ENCODE data around the gene WIPF2. TPM values are rescaled to one million over a fixed set of nuclear protein-coding genes. Genes with fewer than 3 reads are reported as not detected.
A peak's percentile ranks its signal among the peaks of the same experiment; 100 is the strongest.

Gene WIPF2, protein sequence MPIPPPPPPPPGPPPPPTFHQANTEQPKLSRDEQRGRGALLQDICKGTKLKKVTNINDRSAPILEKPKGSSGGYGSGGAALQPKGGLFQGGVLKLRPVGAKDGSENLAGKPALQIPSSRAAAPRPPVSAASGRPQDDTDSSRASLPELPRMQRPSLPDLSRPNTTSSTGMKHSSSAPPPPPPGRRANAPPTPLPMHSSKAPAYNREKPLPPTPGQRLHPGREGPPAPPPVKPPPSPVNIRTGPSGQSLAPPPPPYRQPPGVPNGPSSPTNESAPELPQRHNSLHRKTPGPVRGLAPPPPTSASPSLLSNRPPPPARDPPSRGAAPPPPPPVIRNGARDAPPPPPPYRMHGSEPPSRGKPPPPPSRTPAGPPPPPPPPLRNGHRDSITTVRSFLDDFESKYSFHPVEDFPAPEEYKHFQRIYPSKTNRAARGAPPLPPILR
- 1.7 and 5.7 TPM in 2 replicates for total RNA-seq (2014; rRNA removed; shearing (Covaris generic))

DNA sequence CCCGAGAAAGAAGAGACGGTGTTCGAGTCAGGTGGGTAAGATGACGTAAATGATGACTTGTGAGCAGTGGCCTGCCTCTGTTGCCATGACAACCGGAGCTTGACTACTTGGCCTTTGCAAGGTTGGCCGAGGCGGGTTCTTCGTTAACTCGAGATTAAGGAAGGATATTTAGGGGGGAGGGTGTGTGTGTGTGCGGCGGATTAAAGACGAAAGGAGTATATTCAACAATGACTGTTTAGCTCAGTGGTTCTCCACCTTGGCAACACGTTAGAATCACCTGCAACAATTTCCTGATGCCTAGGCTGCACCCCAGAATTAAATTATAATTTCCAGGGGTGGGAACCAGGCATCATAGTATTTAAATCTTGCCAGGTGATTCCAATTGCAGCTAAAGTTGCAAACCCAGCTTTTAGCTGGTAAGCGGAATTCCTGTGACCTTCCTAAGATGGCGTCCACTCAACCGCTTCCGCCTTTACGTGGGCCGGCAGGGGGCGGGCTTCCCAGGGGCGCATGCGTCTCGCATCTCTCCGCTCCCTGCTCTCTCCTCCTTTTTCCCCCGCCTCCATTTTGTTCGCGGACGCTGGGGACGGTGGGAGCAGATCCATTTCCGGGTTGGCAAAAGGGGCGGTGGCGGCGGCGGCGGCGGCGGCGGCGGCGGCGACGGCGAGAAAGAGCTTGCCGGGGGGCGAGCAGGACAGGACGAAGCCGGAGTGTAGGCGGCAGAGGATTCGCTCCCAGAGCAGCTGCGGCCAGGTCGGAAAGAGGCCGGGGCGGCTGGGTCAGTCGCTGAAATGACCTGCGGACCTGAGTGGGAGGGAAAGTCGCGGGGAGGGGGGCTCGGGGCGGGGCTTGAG lies at the start of gene WIPF2:
Gene WIPF2 (plus strand): TSS at position 565 of the 854 bp plus-strand sequence. CDS start 37,156 bp downstream, outside the sequence.
- Histone ChIP-seq H3K27me3 (replicated peaks) (no peaks in the 10 kb centered on the region), H3K4me3 (peak within 1 kb of the TSS; percentile 53), H3K4me1 (replicated peaks) (peaks cover 16% of the 10 kb centered on the region), H3K9me3 (replicated peaks) (no peaks in the 10 kb centered on the region), H3K36me3 (no peaks in the 10 kb centered on the region), H3K27ac (peak within 1 kb of the TSS; percentile 65)
- peak; percentile 92 to 98 for DNase-seq (ENCODE audit: low read depth in 1 of 2, low spot score in 2 of 2)

GRCh38 chr17:40170325-40170724 lies 48.8 kb upstream of the WIPF2 start:
- Histone ChIP-seq H3K9me3 (replicated peaks) (no peaks in the 10 kb centered on the region; the same call in 1 of the 2 replicates), H3K4me1 (replicated peaks) (0 out of 2 replicates have a peak, but pooled peaks cover 3% of the 10 kb centered on the region), H3K36me3 (peaks cover 78% of the 10 kb centered on the region), H3K4me3 (no peak overlapping the region), H3K27me3 (replicated peaks) (no peaks in the 10 kb centered on the region), H3K27ac (no peak overlapping the region)
- no peak for DNase-seq (ENCODE audit: low read depth in 1 of 2, low spot score in 2 of 2)

GRCh38 chr17:40171750-40172149 lies 47.4 kb upstream of the WIPF2 start:
- Histone ChIP-seq H3K27me3 (replicated peaks) (no peaks in the 10 kb centered on the region), H3K4me1 (replicated peaks) (0 out of 2 replicates have a peak, but pooled peaks cover 3% of the 10 kb centered on the region), H3K9me3 (replicated peaks) (no peaks in the 10 kb centered on the region; the same call in 1 of the 2 replicates), H3K27ac (no peak overlapping the region), H3K4me3 (no peak overlapping the region), H3K36me3 (peaks cover 81% of the 10 kb centered on the region)
- DNase-seq (ENCODE audit: low read depth in 1 of 2, low spot score in 2 of 2), result no peak

DNA sequence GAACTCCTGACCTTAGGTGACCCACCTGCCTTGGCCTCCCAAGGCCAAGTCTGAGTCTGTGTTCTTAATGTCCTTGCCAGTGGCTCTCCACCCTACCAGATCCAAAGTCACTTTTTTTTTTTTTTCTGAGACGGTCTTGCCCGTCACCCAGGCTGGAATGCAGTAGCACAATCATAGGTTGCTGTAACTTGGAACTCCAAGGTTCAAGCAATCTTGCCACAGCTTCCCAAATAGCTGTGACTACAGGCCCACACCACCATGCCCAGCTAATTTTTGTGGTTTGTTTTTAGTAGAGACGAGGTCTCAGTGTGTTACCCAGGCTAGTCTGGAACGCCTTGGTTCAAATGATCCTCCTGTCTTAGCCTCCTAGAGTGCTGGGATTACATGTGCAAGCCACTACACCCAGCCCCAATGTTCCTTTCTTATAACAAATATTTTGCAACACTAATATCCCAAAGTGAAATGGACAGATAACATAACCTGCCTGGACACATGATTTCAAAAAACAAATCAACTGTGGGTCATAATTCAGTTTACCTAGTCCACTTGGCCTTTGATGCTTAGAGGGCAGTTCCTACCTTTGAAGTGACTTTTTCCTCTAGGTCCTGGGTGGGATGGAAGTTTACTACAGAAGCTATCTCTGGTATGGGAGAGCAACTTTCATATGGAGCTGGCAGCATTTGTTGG lies 45.9 kb upstream of the WIPF2 start:
- H3K4me1 ChIP-seq (replicated peaks), result 0 out of 2 replicates have a peak, but pooled peaks cover under 1% of the 10 kb centered on the region
- no peak overlapping the region for H3K27ac ChIP-seq
- no peaks in the 10 kb centered on the region; the same call in 1 of the 2 replicates for H3K9me3 ChIP-seq (replicated peaks)
- peaks cover 74% of the 10 kb centered on the region for H3K36me3 ChIP-seq
- H3K27me3 ChIP-seq (replicated peaks), result no peaks in the 10 kb centered on the region
- DNase-seq (ENCODE audit: low read depth in 1 of 2, low spot score in 2 of 2), result no peak
- no peak overlapping the region for H3K4me3 ChIP-seq

- Histone ChIP-seq H3K4me3 (no peak overlapping the region), H3K9me3 (replicated peaks) (no peaks in the 10 kb centered on the region; the same call in 1 of the 2 replicates), H3K27me3 (replicated peaks) (no peaks in the 10 kb centered on the region), H3K36me3 (peaks cover 73% of the 10 kb centered on the region), H3K27ac (no peak overlapping the region), H3K4me1 (replicated peaks) (no peaks in the 10 kb centered on the region)
- no peak for DNase-seq (ENCODE audit: low read depth in 1 of 2, low spot score in 2 of 2)
These were observed 45.3 kb upstream of the WIPF2 start for GRCh38 chr17:40173778-40174135.

- Histone ChIP-seq H3K4me1 (replicated peaks) (no peaks in the 10 kb centered on the region), H3K27ac (no peak overlapping the region), H3K36me3 (peaks cover 65% of the 10 kb centered on the region), H3K27me3 (replicated peaks) (no peaks in the 10 kb centered on the region), H3K4me3 (no peak overlapping the region), H3K9me3 (replicated peaks) (no peaks in the 10 kb centered on the region; the same call in 1 of the 2 replicates)
- no peak for DNase-seq (ENCODE audit: low read depth in 1 of 2, low spot score in 2 of 2)
These were observed 44.6 kb upstream of the WIPF2 start for GRCh38 chr17:40174514-40174913.

DNA sequence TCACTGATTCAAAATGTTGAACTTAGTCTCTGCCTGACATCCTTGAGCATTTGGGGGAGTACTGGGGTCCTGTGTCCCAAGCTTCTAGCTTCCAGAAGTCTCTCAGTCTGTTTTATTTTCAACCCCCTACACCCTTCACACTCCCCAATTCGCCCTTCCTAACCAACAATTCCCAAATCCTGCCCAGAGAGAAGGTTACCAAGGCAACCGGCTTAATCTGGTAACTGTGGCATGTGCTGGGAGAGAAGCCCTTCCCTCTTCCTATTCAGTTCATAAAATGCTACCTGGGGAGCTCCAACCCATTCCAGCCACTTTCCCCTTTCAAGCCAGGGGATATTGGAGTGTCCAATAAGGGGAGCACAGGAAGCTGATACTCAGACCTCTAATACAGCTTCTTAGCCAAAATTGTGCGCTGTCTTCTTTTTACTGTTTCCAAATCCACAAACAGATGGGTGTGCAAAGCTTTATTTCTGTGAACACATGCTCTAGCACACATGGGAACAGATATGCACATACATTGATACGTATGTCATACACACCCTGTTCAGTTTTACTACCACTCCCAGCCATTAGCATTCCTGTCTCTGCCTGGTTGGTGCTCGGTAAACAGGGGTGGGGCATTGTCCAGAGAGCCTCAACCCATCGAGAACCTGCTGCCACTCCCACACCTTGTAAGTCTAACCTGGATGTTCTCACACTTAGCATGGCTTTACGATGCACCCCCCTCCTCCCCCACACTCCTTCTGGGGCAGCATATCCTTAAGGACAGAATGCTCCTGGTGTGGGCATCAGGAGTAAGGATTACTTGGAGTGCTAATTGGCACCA lies 43.0 kb upstream of the WIPF2 start:
- Histone ChIP-seq H3K27ac (no peak overlapping the region), H3K9me3 (replicated peaks) (no peaks in the 10 kb centered on the region), H3K27me3 (replicated peaks) (no peaks in the 10 kb centered on the region), H3K4me1 (replicated peaks) (no peaks in the 10 kb centered on the region), H3K4me3 (no peak overlapping the region), H3K36me3 (peaks cover 51% of the 10 kb centered on the region)
- no peak for DNase-seq (ENCODE audit: low read depth in 1 of 2, low spot score in 2 of 2)

DNA sequence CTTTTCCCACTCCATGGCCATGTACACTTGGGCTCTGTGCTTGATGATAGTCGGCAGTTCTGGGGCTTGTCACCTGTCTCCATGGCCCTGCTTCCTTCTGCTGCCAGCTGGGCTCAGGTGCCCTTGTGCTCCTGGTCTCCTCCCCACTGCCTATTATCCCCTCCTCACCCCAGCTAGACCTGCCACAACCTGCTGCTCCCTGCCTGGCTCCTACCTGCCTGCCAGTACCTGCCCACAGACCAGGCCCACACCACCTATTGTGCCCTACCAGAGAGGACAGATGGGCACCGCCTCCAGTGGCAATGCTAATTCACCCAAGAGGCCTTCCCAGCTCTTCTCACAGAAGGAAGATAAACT lies 42.4 kb upstream of the WIPF2 start:
- DNase-seq (ENCODE audit: low read depth in 1 of 2, low spot score in 2 of 2), result no peak
- Histone ChIP-seq H3K36me3 (peaks cover 47% of the 10 kb centered on the region), H3K4me1 (replicated peaks) (no peaks in the 10 kb centered on the region), H3K9me3 (replicated peaks) (no peaks in the 10 kb centered on the region), H3K27me3 (replicated peaks) (no peaks in the 10 kb centered on the region), H3K4me3 (no peak overlapping the region), H3K27ac (no peak overlapping the region)

- Histone ChIP-seq H3K4me3 (no peak within 1 kb of the TSS), H3K9me3 (replicated peaks) (no peaks in the 10 kb centered on the region), H3K4me1 (replicated peaks) (no peaks in the 10 kb centered on the region), H3K27me3 (replicated peaks) (no peaks in the 10 kb centered on the region), H3K36me3 (peaks cover 41% of the 10 kb centered on the region), H3K27ac (no peak within 1 kb of the TSS)
- no peak for DNase-seq (ENCODE audit: low read depth in 1 of 2, low spot score in 2 of 2)
These were observed 41.7 kb upstream of the WIPF2 start, which contains the start of gene RAPGEFL1 for GRCh38 chr17:40177275-40177874. Gene RAPGEFL1, plus strand, starts transcription at chr17:40177470. Its CDS starts 392 bp downstream, at chr17:40177862.

DNA sequence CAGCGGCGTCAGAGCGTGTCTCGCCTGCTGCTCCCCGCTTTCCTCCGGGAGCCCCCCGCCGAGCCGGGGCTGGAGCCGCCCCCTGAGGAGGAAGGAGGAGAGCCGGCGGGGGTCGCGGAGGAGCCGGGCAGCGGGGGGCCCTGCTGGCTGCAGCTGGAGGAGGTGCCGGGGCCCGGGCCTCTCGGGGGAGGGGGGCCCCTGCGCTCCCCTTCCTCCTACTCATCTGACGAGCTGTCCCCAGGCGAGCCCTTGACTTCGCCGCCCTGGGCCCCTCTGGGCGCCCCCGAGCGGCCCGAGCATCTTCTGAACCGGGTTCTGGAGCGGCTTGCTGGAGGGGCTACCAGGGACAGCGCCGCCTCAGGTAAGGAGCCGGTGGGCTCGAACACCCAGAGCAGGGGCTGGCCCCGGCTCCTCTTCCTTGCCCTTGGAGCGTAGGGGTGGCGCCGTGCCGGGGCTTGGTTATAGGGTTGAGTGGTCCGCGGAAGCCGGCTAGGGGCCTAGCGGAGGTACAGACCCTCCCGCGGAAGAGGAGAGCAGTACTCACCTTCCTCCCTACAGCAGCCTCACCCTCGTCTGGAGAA lies 41.0 kb upstream of the WIPF2 start:
- Histone ChIP-seq H3K4me3 (no peak overlapping the region), H3K9me3 (replicated peaks) (no peaks in the 10 kb centered on the region), H3K4me1 (replicated peaks) (no peaks in the 10 kb centered on the region), H3K27ac (no peak overlapping the region), H3K36me3 (peaks cover 39% of the 10 kb centered on the region), H3K27me3 (replicated peaks) (no peaks in the 10 kb centered on the region)
- no peak for DNase-seq (ENCODE audit: low read depth in 1 of 2, low spot score in 2 of 2)

DNA sequence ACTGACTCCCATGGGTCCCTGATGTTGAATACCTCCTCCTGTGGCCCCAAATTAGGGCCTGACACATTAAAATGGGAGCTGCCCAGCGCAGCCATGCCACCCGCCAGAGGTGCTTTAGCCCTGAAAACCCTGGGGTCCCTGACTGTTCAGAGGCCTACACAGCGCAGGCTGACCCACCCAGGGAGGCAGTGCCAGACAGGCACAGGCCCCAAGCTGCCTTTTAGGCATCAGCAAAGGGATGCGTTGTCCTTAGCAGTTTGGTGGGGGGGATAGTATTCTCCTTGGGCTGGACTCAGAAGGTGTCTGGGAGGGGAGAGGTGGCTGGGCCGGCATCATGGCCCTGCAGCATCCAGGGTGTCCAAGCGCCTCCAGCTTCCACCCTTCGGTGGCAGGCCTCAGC lies 40.4 kb upstream of the WIPF2 start:
- DNase-seq (ENCODE audit: low read depth in 1 of 2, low spot score in 2 of 2), result no peak
- Histone ChIP-seq H3K4me1 (replicated peaks) (no peaks in the 10 kb centered on the region), H3K36me3 (peaks cover 35% of the 10 kb centered on the region), H3K27ac (no peak overlapping the region), H3K27me3 (replicated peaks) (no peaks in the 10 kb centered on the region), H3K4me3 (no peak overlapping the region), H3K9me3 (replicated peaks) (no peaks in the 10 kb centered on the region)

GRCh38 chr17:40179923-40180659 lies 39.0 kb upstream of the WIPF2 start:
- Histone ChIP-seq H3K27me3 (replicated peaks) (no peaks in the 10 kb centered on the region), H3K27ac (no peak overlapping the region), H3K36me3 (peaks cover 27% of the 10 kb centered on the region), H3K9me3 (replicated peaks) (no peaks in the 10 kb centered on the region), H3K4me1 (replicated peaks) (no peaks in the 10 kb centered on the region), H3K4me3 (no peak overlapping the region)
- DNase-seq (ENCODE audit: low read depth in 1 of 2, low spot score in 2 of 2), result no peak
